NCI-H82 treated with DMSO at 0.1 percent for 48 hours (cell line): ENCODE data around the gene TRIM41.

Source experiments
- DNase-seq: peaks from one replicate; lab custom pipeline; 2025; ENCODE audit not compliant: unreplicated experiment; lab: John Stamatoyannopoulos, UW

The TRIM41 gene

GRCh38 chr5:181231432-181231831 is 8.4 kb downstream of the TRIM41 start:
- no peak for DNase-seq

GRCh38 chr5:181232593-181232992 is 9.5 kb downstream of the TRIM41 start:
- no peak for DNase-seq

- no peak for DNase-seq
Observed at GRCh38 chr5:181233088-181233800, 10.2 kb downstream of the TRIM41 start.

GRCh38 chr5:181233801-181234454 is 10.8 kb downstream of the TRIM41 start:
- DNase-seq = no peak

- DNase-seq = no peak
Observed at GRCh38 chr5:181234455-181235306, 11.6 kb downstream of the TRIM41 start.

GRCh38 chr5:181235323-181235688 is 12.2 kb downstream of the TRIM41 start:
- DNase-seq = no peak

GRCh38 chr5:181235689-181236366 is 12.7 kb downstream of the TRIM41 start:
- no peak for DNase-seq

- no peak for DNase-seq
Observed at GRCh38 chr5:181236471-181236870, 13.4 kb downstream of the TRIM41 start.

- no peak for DNase-seq
Observed at GRCh38 chr5:181236954-181237641, 14.0 kb downstream of the TRIM41 start.

- no peak for DNase-seq
Observed at GRCh38 chr5:181237729-181238385, 14.8 kb downstream of the TRIM41 start.

- no peak for DNase-seq
Observed at GRCh38 chr5:181239062-181239663, 16.1 kb downstream of the TRIM41 start.

- DNase-seq = no peak
Observed at GRCh38 chr5:181241393-181241975, 18.4 kb downstream of the TRIM41 start.

GRCh38 chr5:181242031-181242451 is 19.0 kb downstream of the TRIM41 start:
- DNase-seq = no peak

GRCh38 chr5:181243018-181243563 is 20.0 kb downstream of the TRIM41 start:
- no peak for DNase-seq

- no peak for DNase-seq
Observed at GRCh38 chr5:181243564-181244343, 20.7 kb downstream of the TRIM41 start, which contains the start of gene RACK1. Gene RACK1 (minus strand): TSS chr5:181243906. CDS start chr5:181243800, 106 bp downstream.

GRCh38 chr5:181245427-181246275 is 22.6 kb downstream of the TRIM41 start:
- DNase-seq = no peak
